Osteocyte (in vitro differentiated cells): ENCODE data around the gene SLC27A4. TPM values are rescaled to one million over a fixed set of nuclear protein-coding genes. Genes with fewer than 3 reads are reported as not detected.

Experiments used
- DNase-seq: peaks from one replicate; pipeline ENCODE4 v3.0.0; 2021; ENCODE audit warnings: mixed read lengths; ENCODE audit not compliant: unreplicated experiment; ENCODE audit errors: extremely low spot score
- H3K27ac Mint-ChIP-seq: one replicate; pipeline ENCODE4 v1.8.0; 2021; ENCODE audit warnings: mild to moderate bottlenecking, mixed read lengths; ENCODE audit not compliant: unreplicated experiment
- H3K27me3 Mint-ChIP-seq: one replicate; pipeline ENCODE4 v1.8.0; 2021; ENCODE audit warnings: mixed read lengths; ENCODE audit not compliant: unreplicated experiment
- H3K36me3 Mint-ChIP-seq: one replicate; pipeline ENCODE4 v1.8.0; 2021; ENCODE audit warnings: mixed read lengths; ENCODE audit not compliant: unreplicated experiment
- H3K4me1 Mint-ChIP-seq: one replicate; pipeline ENCODE4 v1.8.0; 2021; ENCODE audit warnings: mixed read lengths; ENCODE audit not compliant: unreplicated experiment
- H3K4me3 Mint-ChIP-seq: one replicate; pipeline ENCODE4 v1.8.0; 2021; ENCODE audit warnings: mild to moderate bottlenecking, moderate library complexity, mixed read lengths; ENCODE audit not compliant: unreplicated experiment
- H3K9me3 Mint-ChIP-seq: one replicate; pipeline ENCODE4 v1.8.0; 2021; ENCODE audit warnings: mixed read lengths; ENCODE audit not compliant: unreplicated experiment
- long read RNA-seq: library from polyadenylated mRNA; unstranded; transcript quantifications from one replicate; pipeline ENCODE4 v2.0.0, GENCODE V29; 2021
- total RNA-seq: library from RNA; stranded (reverse); gene quantifications from 2 replicates; pipeline ENCODE4 v1.2.1, GENCODE V29; 2021
- TF ChIP-seq, protein P1 (sequence below): fragments of 200-600 bp; sonication (generic); IDR thresholded peaks from 2 replicates; pipeline ENCODE4 v1.5.0; 2021; ENCODE audit warnings: antibody characterized with exemption, mild to moderate bottlenecking, moderate library complexity

The SLC27A4 gene
- total RNA-seq, result 39.4 and 41.7 TPM in 2 replicates
- long read RNA-seq, partial matches to known transcripts, result 7 of 13 reads
- long read RNA-seq, other reads (novel, unspliced or antisense), result 4 of 13 reads

DNA sequence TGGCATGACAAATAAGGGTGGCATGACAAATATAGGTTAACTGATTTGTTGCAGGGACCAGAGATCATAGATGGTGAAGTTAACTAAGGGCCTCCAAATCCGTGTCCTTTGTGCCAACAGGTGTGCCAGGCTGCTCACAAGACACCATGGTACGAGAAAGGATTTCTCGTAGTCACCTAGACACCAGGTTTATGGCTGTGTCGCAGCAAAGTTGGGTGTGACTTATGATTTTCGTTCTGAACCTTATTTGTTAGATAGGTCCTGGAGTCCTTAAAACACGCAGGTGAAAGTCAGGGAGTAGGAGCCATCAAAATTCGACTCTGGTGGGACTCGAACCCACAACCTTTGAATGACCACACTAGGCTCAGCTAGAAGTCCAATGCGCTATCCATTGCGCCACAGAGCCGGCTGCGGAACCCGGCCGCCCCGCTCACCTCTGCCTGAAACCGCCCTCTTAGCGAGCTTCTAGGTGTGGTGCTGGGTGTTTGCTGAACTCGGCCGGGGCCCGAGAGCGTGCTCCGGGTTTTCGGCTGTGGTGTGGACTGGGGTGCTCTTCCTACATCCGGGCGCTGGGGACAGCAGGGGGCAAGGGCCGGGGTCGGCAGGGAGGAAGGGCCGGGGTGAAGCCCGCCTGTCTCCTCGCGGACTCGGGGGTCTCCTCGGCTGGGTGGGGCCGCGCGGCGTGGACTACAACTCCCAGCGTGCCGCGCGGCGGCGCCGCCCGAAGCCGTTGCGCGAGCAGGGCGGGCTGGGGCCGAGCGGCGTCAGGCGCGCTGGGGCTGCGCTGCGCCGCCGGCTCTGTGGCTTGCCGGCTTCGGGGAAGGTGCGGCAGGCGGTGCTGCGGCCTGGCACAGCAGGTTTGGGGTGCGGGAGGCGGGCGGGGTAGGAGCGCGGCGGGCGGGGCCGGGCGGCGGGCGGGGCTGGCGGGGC lies at the start of gene SLC27A4:
Gene SLC27A4, plus strand, starts transcription at position 767 of the 930 bp plus-strand sequence. CDS start 2,606 bp downstream, outside the sequence.
- H3K4me1 Mint-ChIP-seq, result peaks cover 6% of the 10 kb centered on the region
- no peaks in the 10 kb centered on the region for H3K9me3 Mint-ChIP-seq
- H3K27me3 Mint-ChIP-seq, result no peaks in the 10 kb centered on the region
- H3K4me3 Mint-ChIP-seq, result peak within 1 kb of the TSS; percentile 82
- DNase-seq, result peak; percentile 89
- TF ChIP-seq, protein P1, sequence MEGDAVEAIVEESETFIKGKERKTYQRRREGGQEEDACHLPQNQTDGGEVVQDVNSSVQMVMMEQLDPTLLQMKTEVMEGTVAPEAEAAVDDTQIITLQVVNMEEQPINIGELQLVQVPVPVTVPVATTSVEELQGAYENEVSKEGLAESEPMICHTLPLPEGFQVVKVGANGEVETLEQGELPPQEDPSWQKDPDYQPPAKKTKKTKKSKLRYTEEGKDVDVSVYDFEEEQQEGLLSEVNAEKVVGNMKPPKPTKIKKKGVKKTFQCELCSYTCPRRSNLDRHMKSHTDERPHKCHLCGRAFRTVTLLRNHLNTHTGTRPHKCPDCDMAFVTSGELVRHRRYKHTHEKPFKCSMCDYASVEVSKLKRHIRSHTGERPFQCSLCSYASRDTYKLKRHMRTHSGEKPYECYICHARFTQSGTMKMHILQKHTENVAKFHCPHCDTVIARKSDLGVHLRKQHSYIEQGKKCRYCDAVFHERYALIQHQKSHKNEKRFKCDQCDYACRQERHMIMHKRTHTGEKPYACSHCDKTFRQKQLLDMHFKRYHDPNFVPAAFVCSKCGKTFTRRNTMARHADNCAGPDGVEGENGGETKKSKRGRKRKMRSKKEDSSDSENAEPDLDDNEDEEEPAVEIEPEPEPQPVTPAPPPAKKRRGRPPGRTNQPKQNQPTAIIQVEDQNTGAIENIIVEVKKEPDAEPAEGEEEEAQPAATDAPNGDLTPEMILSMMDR, result no peak
- H3K27ac Mint-ChIP-seq, result peak within 1 kb of the TSS; percentile 80
- peaks cover 7% of the 10 kb centered on the region for H3K36me3 Mint-ChIP-seq

DNA sequence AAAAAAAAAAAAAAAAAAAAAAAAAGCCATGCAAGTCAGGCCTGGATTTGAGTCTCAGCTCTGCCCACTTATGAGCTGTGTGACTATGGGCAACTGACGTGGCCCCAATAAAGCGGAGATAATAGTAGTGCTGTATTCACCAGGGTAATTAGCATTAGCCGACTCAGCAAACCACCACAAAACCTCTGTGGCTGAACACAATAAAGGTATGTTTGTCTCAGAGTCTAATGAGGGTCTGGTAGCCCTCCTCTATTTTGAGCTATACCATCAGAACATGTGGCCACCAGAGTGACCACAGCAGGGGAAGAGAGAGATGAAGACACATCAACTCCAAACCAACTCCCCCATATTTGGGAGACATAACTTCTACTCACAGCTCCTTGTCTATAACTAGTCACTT lies 48.3 kb upstream of the SLC27A4 start:
- Mint-ChIP-seq H3K4me3 (no peak overlapping the region), H3K36me3 (peaks cover 3% of the 10 kb centered on the region), H3K27me3 (no peaks in the 10 kb centered on the region), H3K9me3 (no peaks in the 10 kb centered on the region), H3K4me1 (peaks cover 6% of the 10 kb centered on the region), H3K27ac (no peak overlapping the region)
- TF ChIP-seq, protein P1, result no peak
- DNase-seq, result no peak

DNA sequence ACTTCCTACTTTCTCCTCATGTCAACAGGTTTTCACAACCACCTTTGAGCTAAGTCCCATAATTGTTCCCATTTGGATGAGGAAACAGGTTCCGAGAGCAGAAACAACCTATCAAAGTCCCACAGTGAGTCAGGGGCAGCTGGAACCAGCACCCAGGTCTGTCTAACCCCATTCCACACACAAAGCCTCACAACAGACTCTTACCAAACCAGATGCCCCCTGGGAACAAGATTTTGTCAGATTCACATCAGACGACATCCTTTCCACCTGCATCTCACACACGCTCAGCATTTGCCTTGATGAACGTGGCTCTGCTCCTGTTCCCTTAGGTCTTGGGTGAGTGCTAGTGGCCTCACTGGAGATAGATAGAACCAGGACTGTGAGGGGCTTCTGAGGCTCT lies 47.2 kb upstream of the SLC27A4 start:
- TF ChIP-seq, protein P1, result no peak
- no peaks in the 10 kb centered on the region for H3K27me3 Mint-ChIP-seq
- H3K27ac Mint-ChIP-seq, result no peak overlapping the region
- no peak overlapping the region for H3K4me3 Mint-ChIP-seq
- peaks cover 6% of the 10 kb centered on the region for H3K4me1 Mint-ChIP-seq
- H3K36me3 Mint-ChIP-seq, result peaks cover 3% of the 10 kb centered on the region
- H3K9me3 Mint-ChIP-seq, result no peaks in the 10 kb centered on the region
- no peak for DNase-seq

DNA sequence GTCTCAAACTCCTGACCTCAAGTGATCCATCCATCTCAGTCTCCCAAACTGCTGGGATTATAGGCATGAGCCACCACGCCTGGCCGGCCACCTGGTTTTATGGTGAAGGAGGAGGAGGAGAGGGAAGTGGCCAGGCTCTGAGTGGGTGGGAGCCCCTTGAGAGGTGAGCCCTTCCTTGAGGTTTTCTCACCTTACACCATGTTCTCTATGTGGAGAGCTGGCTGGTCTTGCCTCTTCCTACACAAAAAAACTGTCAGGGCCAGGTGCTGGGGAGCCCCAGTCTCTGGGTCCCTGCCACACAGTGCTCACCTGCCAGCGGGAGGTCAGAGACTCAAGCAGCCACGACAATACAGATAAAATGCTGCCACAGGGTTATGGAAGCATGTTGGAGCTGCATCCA lies 46.2 kb upstream of the SLC27A4 start:
- DNase-seq, result no peak
- H3K27ac Mint-ChIP-seq, result no peak overlapping the region
- H3K4me3 Mint-ChIP-seq, result no peak overlapping the region
- H3K9me3 Mint-ChIP-seq, result no peaks in the 10 kb centered on the region
- H3K27me3 Mint-ChIP-seq, result no peaks in the 10 kb centered on the region
- H3K4me1 Mint-ChIP-seq, result peaks cover 6% of the 10 kb centered on the region
- peaks cover under 1% of the 10 kb centered on the region for H3K36me3 Mint-ChIP-seq
- TF ChIP-seq, protein P1, result no peak
